H9 (cell line): Measurements from ENCODE around the gene TAOK1. TPM values are rescaled to one million over a fixed set of nuclear protein-coding genes. Genes with fewer than 3 reads are reported as not detected.

ENCODE experiments used
- DNase-seq: peaks from one replicate; pipeline ENCODE4 v3.0.0-alpha.2; 2017
- H2AFZ ChIP-seq: one replicate; pipeline ENCODE4 v1.6.1; 2013; ENCODE audit warnings: mild to moderate bottlenecking, low read length, control low read depth, moderate library complexity
- H2AK5ac ChIP-seq: 2 replicates; pipeline ENCODE4 v1.6.1; 2013; ENCODE audit warnings: low read length, control low read depth, mixed read lengths; ENCODE audit not compliant: insufficient read length
- H2BK120ac ChIP-seq: one replicate; pipeline ENCODE4 v1.6.1; 2013; ENCODE audit warnings: low read depth, mild to moderate bottlenecking, low read length, control low read depth, inconsistent platforms; ENCODE audit not compliant: poor library complexity, severe bottlenecking
- H2BK12ac ChIP-seq: 2 replicates; pipeline ENCODE4 v1.6.1; 2013; ENCODE audit warnings: low read length, control low read depth, mixed read lengths, low read depth; ENCODE audit not compliant: insufficient read length
- H2BK15ac ChIP-seq: 2 replicates; pipeline ENCODE4 v1.6.1; 2013; ENCODE audit warnings: low read depth, low read length, control low read depth
- H2BK20ac ChIP-seq: one replicate; pipeline ENCODE4 v1.6.1; 2013; ENCODE audit warnings: low read depth, mild to moderate bottlenecking, low read length, control low read depth, inconsistent platforms; ENCODE audit not compliant: poor library complexity, severe bottlenecking
- H2BK5ac ChIP-seq: 2 replicates; pipeline ENCODE4 v1.6.1; 2013; ENCODE audit warnings: low read length, control low read depth, mixed read lengths; ENCODE audit not compliant: insufficient read length
- H3K14ac ChIP-seq: 2 replicates; pipeline ENCODE4 v1.6.1; 2013; ENCODE audit warnings: low read length, control low read depth; ENCODE audit not compliant: insufficient read depth
- H3K18ac ChIP-seq: 2 replicates; pipeline ENCODE4 v1.6.1; 2013; ENCODE audit warnings: low read depth, mild to moderate bottlenecking, mixed read lengths, low read length, control low read depth; ENCODE audit not compliant: insufficient read length
- H3K23ac ChIP-seq: 2 replicates; pipeline ENCODE4 v1.6.1; 2013; ENCODE audit warnings: low read length, control low read depth, mixed read lengths, low read depth; ENCODE audit not compliant: insufficient read length
- H3K23me2 ChIP-seq: 2 replicates; pipeline ENCODE4 v1.6.1; 2013; ENCODE audit warnings: low read depth, mild to moderate bottlenecking, mixed read lengths, low read length, control low read depth; ENCODE audit not compliant: insufficient read length, poor library complexity, severe bottlenecking
- H3K27ac ChIP-seq: 2 replicates; pipeline ENCODE4 v1.5.1; 2013; ENCODE audit warnings: low read length, control low read depth, mixed read lengths, low read depth; ENCODE audit not compliant: insufficient read length
- H3K27me3 ChIP-seq: 2 replicates; pipeline ENCODE4 v1.6.1; 2013; ENCODE audit warnings: low read length, control low read depth, inconsistent platforms; ENCODE audit not compliant: insufficient read depth
- H3K4ac ChIP-seq: 2 replicates; pipeline ENCODE4 v1.6.1; 2013; ENCODE audit warnings: low read depth, mild to moderate bottlenecking, control low read depth, inconsistent platforms, low read length, moderate library complexity
- H3K4me1 ChIP-seq: 2 replicates; pipeline ENCODE4 v1.6.1; 2013; ENCODE audit warnings: low read length, control low read depth, inconsistent platforms; ENCODE audit not compliant: insufficient read depth
- H3K4me2 ChIP-seq: 2 replicates; pipeline ENCODE4 v1.6.1; 2013; ENCODE audit warnings: low read length, control low read depth, mixed read lengths; ENCODE audit not compliant: insufficient read length, insufficient read depth
- H3K56ac ChIP-seq: 2 replicates; pipeline ENCODE4 v1.6.1; 2013; ENCODE audit warnings: low read depth, mild to moderate bottlenecking, mixed read lengths, low read length, control low read depth; ENCODE audit not compliant: insufficient read length
- H3K79me1 ChIP-seq: 2 replicates; pipeline ENCODE4 v1.6.1; 2013; ENCODE audit warnings: low read depth, mild to moderate bottlenecking, moderate library complexity, low read length, control low read depth, inconsistent platforms; ENCODE audit not compliant: insufficient read depth, poor library complexity, severe bottlenecking
- H3K79me2 ChIP-seq: 2 replicates; pipeline ENCODE4 v1.6.1; 2013; ENCODE audit warnings: low read length, control low read depth, inconsistent platforms; ENCODE audit not compliant: insufficient read depth
- H3K9ac ChIP-seq: 2 replicates; pipeline ENCODE4 v1.6.1; 2013; ENCODE audit warnings: low read length, control low read depth, mixed read lengths; ENCODE audit not compliant: insufficient read length; ENCODE audit errors: extremely low read depth
- H3K9me3 ChIP-seq: one replicate; pipeline ENCODE4 v1.6.1; 2013; ENCODE audit warnings: low read depth, low read length, inconsistent platforms; ENCODE audit not compliant: control insufficient read depth
- H3T11ph ChIP-seq: one replicate; pipeline ENCODE4 v1.6.1; 2013; ENCODE audit warnings: mild to moderate bottlenecking, low read length, control low read depth, inconsistent platforms
- H4K20me1 ChIP-seq: one replicate; pipeline ENCODE4 v1.6.1; 2013; ENCODE audit not compliant: control insufficient read depth, insufficient read length, insufficient read depth
- H4K5ac ChIP-seq: 2 replicates; pipeline ENCODE4 v1.6.1; 2013; ENCODE audit warnings: low read depth, mild to moderate bottlenecking, mixed read lengths, low read length, control low read depth; ENCODE audit not compliant: insufficient read length
- H4K8ac ChIP-seq: replicated peaks from 2 replicates; pipeline ENCODE4 v1.6.1; 2013; ENCODE audit warnings: low read length, control low read depth, mixed read lengths, low read depth; ENCODE audit not compliant: insufficient read length
- H4K91ac ChIP-seq: 2 replicates; pipeline ENCODE4 v1.6.1; 2013; ENCODE audit warnings: low read depth, mild to moderate bottlenecking, moderate library complexity, mixed read lengths, low read length, control low read depth; ENCODE audit not compliant: insufficient read length
- H3K27ac Mint-ChIP-seq, 3 experiments: 2 replicates in 2 of 3; 3 replicates in 1 of 3; pipeline ENCODE4 v1.8.0; 2020 to 2021; ENCODE audit warnings: mixed read lengths in 3 of 3, mild to moderate bottlenecking in 1 of 3, moderate library complexity in 1 of 3
- H3K27me3 Mint-ChIP-seq: 2 replicates; pipeline ENCODE4 v1.8.0; 2021; ENCODE audit warnings: low read depth, mild to moderate bottlenecking, moderate library complexity, mixed read lengths
- H3K36me3 Mint-ChIP-seq, 3 experiments: 2 replicates in 2 of 3; 3 replicates in 1 of 3; pipeline ENCODE4 v1.8.0; 2020 to 2021; ENCODE audit warnings: low read depth in 3 of 3, mixed read lengths in 3 of 3; ENCODE audit not compliant: insufficient read depth in 1 of 3
- H3K4me1 Mint-ChIP-seq, 2 experiments: 2 replicates each; pipeline ENCODE4 v1.8.0; 2020; ENCODE audit warnings: mixed read lengths in 2 of 2
- H3K4me3 Mint-ChIP-seq, 2 experiments: 2 replicates in 1 of 2; 3 replicates in 1 of 2; pipeline ENCODE4 v1.8.0; 2020 to 2021; ENCODE audit warnings: mild to moderate bottlenecking in 2 of 2, mixed read lengths in 2 of 2, moderate library complexity in 1 of 2
- H3K9me3 Mint-ChIP-seq, 2 experiments: 2 replicates in 1 of 2; 3 replicates in 1 of 2; pipeline ENCODE4 v1.8.0; 2020; ENCODE audit warnings: mild to moderate bottlenecking in 2 of 2, mixed read lengths in 2 of 2, moderate library complexity in 1 of 2
- WGBS: extraction: QIAGEN DNeasy Blood & Tissue Kit; methylation state at CpG from one replicate; pipeline ENCODE4 v1.1.7; 2013; ENCODE audit warnings: missing lambda C conversion rate, low lambda C conversion rate, mixed read lengths; ENCODE audit not compliant: insufficient read length; ENCODE audit errors: extremely low coverage; 5-methylcytosine and 5-hydroxymethylcytosine counted together
- total RNA-seq: library from RNA; stranded (reverse); gene quantifications from 2 replicates; pipeline ENCODE4 v1.2.1, GENCODE V29; 2021
- TF ChIP-seq, protein P1 (sequence below): fragments of 200-600 bp; sonication (generic); conservative IDR thresholded peaks from 3 replicates; pipeline ENCODE4 v1.8.0; 2021; ENCODE audit warnings: antibody characterized with exemption, mild to moderate bottlenecking

Gene TAOK1
- total RNA-seq, 1 experiment from 2014 or later, result 93.0 TPM

DNA sequence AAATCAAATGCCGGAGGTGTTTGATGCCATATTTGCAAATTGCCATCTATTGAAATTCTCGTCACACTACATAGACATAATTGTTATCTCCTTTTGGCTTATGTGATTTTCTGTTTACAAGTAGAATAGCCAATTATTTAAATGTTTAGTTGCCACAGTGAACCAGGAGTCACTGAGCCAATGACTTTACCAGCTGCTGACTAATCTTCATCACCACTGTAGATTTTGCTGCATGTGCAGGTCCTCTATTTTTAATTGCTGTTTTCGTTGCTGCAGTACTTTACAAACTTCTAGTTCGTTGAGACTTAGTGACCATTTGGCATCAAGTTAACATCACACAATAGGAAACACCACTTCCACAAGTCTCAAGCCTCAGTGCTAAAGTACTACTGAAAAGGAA lies 153.9 kb downstream of the TAOK1 start:
- Histone ChIP-seq H3K9me3 (no peaks in the 10 kb centered on the region), H3K79me1 (no peaks in the 10 kb centered on the region), H2BK5ac (no peak overlapping the region), H2AK5ac (no peak overlapping the region), H2BK12ac (no peak overlapping the region), H3K27ac (no peak overlapping the region), H3K4me2 (no peak overlapping the region), H2BK120ac (no peak overlapping the region), H3K14ac (no peak overlapping the region), H3K27me3 (no peaks in the 10 kb centered on the region), H3T11ph (no peak overlapping the region), H3K9ac (no peak overlapping the region), H3K79me2 (no peaks in the 10 kb centered on the region), H3K56ac (no peak overlapping the region), H4K5ac (no peak overlapping the region), H2BK15ac (no peak overlapping the region), H3K23ac (no peak overlapping the region), H3K23me2 (no peaks in the 10 kb centered on the region), H4K8ac (no peak overlapping the region), H2AFZ (no peak overlapping the region), H4K91ac (no peak overlapping the region), H3K4me1 (no peaks in the 10 kb centered on the region; the same call in 1 of the 2 replicates), H3K18ac (no peak overlapping the region), H4K20me1 (no peaks in the 10 kb centered on the region), H3K4ac (no peak overlapping the region), H2BK20ac (no peak overlapping the region)
- 0 out of 7 replicates have a peak overlapping the region, but pooled peaks of 1 of the 3 experiments have one; percentile 32 for H3K27ac Mint-ChIP-seq
- no CpG with 5 or more reads among the region's 4 CpGs for WGBS
- H3K36me3 Mint-ChIP-seq, result peaks cover 6 to 50% (median 29%) of the 10 kb centered on the region in 3 experiments; a peak in 6 of 7 replicates
- no peak for DNase-seq
- TF ChIP-seq, protein P1, sequence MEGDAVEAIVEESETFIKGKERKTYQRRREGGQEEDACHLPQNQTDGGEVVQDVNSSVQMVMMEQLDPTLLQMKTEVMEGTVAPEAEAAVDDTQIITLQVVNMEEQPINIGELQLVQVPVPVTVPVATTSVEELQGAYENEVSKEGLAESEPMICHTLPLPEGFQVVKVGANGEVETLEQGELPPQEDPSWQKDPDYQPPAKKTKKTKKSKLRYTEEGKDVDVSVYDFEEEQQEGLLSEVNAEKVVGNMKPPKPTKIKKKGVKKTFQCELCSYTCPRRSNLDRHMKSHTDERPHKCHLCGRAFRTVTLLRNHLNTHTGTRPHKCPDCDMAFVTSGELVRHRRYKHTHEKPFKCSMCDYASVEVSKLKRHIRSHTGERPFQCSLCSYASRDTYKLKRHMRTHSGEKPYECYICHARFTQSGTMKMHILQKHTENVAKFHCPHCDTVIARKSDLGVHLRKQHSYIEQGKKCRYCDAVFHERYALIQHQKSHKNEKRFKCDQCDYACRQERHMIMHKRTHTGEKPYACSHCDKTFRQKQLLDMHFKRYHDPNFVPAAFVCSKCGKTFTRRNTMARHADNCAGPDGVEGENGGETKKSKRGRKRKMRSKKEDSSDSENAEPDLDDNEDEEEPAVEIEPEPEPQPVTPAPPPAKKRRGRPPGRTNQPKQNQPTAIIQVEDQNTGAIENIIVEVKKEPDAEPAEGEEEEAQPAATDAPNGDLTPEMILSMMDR, result no peak
- H3K4me1 Mint-ChIP-seq, result no peaks in the 10 kb centered on the region
- H3K4me3 Mint-ChIP-seq, result no peak overlapping the region
- no peaks in the 10 kb centered on the region for H3K9me3 Mint-ChIP-seq
- no peaks in the 10 kb centered on the region; the same call in 1 of the 2 replicates for H3K27me3 Mint-ChIP-seq
